GM18511 (cell line): ENCODE results near the gene ISG20.
A peak's percentile ranks its signal among the peaks of the same experiment; 100 is the strongest.

Experiments
- ATAC-seq: cut with Tn5 transposase; IDR thresholded peaks from one replicate; pipeline ENCODE4 v1.9.1; 2021; ENCODE audit warnings: mild to moderate bottlenecking, moderate library complexity; ENCODE audit not compliant: unreplicated experiment

The ISG20 gene

DNA sequence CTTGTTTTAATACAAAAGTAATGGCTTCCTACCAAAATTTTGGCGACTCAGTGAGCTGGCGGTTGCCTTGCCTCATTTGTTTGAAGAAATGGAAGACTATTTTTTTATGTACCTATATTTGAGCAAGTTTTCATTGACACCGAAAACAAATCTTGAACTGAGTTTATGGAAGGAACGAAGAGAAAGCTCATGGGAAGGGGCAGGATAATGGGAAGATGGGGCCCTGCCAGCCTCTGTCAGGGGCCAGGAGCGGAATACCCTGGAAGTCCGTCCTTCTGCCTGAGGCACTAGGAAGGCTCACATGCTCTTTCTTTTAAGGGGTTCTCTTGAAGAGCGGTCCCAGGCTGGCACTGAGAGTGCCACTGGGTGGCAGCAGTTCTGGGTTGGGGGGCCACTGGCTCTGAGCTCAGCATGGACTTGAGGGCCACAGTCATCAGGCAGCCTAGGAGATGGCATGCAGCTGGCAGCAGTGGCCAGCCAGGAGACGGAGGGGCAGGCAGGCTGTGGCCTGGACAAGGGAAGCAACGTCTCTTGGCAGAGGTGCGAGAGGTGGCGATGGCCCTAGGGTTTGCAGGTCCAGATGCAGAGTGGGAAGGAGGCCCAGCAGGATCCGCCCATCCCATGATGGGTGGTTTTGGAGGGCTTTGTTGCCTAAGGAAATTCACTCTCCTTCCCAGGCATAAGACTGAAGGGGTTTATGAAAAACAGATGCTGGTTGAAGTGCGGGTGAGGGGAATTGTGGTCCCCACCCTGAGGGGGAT, 41.6 kb downstream of the ISG20 start:
- no peak for ATAC-seq

DNA sequence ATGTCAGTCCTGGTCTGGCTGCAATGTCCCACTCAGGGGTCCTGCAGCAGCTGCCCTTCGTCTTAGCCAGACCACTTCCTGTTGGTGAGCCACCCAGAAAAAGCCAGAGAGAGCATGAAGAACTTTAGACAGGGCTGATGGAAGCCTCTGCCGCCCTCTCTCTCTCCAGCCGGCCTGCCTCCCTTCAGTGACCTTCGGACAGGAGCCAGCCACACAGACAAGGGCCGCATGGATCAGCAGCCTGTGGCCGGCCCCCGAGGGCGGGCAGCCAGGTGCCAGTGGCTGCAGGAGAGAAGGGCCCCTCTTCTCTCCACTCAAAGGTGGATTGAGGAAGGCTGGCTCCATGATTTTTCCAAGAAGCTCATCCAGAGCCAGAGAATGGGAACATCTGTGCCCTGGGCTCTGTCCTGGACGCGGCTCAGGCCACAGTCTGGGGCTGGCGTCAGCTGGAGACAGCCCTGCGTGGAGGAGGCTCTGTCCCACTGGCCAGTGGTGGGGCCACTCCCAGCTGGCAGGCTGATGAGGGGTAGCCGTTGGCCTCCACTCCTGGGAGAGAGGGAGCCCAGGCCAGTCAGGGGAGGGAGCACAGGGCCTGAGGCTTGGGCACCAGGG, 42.9 kb downstream of the ISG20 start:
- ATAC-seq: no peak

DNA sequence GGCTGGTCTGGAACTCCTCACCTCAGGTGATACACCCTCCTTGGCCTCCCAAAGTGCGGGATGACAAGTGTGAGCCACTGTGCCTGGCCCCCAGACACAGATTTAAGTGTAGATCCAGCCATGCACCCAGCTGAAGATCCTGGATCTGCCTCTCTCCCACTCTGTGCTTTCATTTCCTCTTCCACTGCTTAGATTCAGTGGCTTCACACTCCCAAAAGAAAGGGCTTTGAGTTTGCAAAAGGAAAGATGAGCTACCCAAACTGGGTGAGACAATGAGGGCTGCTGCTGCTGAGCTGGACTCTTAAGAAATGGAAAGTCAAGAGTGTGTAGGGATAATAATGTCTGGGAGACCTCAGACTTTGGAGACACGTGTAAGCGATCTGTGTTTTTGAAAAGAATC, 45.5 kb downstream of the ISG20 start:
- ATAC-seq: no peak

DNA sequence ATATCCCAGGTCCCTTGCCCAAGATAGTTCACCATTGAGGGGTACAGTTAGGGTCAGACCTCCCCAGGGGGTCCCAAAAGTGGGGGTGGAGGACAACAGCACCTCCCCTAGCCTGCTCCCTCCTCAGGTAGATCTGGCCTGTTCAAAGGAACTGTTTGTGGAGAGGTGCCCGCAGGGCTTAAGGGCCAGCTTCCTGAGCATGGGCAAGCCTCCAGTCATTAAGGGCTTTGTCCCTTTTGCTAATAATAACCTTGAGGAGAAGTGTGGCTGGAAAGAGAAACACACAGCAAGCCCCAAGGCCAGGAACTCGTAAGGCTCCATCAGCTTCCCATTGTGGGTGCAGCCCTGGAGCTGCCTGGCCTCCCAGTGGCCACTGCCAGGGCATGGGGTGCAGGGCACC, 47.4 kb downstream of the ISG20 start:
- no peak for ATAC-seq

DNA sequence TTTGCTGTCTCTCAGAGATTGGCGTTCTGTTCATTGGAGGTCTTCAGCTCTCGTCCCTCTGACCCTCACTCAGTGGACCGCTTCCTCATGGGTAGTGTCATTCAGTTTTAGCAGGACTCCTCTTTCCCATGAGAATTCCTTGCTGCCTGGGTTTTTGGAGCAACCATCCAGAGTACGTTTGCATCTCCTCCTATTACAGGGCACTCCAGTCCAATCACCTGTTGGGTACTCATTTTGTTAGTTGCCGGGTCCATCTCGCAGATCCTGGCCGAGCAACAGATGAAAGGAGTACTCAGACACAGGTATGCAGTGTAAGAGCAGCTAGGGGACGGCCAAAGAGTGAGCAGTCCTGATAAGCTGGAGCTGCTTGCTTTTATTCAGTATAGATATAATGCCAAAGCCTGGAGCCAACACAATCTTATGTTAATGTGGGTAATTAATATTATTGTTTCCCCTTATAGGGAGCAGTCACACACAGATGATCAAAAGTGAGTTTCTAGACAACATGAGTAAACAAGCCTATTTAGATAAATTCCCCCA, 49.6 kb downstream of the ISG20 start:
- no peak for ATAC-seq

DNA sequence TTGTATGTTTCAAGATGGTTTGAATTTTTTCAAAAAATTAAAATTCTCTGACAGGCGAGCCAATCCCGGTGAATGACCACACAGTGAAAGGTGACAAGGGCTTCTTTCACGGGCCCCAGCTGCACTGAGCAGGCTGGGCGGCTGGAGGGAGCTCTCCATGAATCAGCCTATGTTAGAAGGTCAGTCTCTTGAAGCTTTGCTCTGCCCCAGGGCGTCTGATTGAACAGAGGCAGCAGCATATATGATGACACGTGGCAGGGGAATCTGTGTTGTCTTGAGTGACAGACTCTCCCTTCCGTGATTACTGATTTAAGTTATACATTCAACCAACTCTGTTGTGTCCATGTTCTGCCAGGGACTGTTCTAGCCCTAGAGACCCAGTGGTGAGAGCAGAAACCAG, 51.5 kb downstream of the ISG20 start:
- no peak for ATAC-seq

DNA sequence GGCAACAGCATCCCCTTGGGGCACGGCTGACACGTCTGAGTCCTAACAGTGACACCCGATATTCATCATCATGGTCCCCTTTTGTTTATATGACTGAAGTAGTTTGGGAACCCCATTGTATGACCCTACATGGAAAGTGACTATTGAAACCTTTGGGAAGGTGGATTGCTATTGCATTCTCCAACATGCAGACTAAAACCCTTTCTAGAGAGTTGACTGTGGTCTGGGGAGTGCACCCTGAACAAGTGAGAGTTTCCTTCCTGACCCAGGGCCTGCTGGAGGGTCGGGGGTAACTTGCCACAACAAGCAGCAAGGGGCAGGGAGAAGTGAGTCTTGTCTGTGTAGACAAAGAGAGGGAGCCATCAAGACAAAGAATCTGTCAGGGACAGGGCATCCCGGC, 54.4 kb downstream of the ISG20 start:
- ATAC-seq: no peak

DNA sequence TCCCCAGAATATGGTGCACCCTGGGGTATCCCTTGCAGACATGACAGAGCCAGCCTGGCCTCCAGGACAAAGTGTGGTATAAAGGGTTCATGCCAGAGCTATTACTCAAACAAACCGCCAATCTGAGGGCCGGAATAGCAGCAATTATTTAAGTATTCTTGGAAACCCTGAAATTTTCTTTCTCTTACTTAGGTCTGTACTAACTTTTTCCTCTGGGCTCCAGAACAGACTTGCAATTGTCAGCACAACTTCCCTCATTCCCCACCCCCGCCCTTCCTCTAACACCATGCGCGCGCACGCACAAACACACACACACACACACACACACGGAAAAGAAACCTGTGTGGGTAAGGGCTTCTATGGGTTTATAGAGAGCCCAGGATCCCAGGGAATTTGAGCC, 56.3 kb downstream of the ISG20 start:
- ATAC-seq: no peak

DNA sequence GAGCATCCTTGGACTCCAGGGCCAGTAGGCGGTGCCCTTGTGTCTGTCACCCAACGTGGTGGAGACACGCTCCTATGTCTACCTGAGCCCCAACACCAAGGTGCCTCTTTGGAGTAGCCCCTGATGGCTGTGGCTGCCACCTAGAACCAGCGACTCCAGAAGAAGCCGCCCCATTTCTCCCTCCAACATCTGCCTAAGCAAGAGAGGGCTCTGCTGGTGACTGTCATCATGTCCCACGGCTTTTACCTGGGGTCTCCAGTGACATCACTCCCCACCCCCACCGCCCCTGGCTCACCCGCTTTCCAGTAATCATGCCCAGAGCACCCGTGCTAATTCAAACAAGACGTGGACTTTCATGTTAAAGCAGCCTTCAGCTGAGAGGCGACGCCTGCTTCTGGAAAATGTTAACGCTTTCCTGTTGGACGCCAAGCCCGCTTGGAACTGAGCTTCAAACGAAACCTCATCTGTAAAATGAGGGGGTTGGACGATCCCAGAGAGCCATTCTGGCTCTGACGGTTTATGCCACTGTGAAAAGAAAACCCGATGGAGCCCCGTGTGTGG, 57.0 kb downstream of the ISG20 start:
- no peak for ATAC-seq

DNA sequence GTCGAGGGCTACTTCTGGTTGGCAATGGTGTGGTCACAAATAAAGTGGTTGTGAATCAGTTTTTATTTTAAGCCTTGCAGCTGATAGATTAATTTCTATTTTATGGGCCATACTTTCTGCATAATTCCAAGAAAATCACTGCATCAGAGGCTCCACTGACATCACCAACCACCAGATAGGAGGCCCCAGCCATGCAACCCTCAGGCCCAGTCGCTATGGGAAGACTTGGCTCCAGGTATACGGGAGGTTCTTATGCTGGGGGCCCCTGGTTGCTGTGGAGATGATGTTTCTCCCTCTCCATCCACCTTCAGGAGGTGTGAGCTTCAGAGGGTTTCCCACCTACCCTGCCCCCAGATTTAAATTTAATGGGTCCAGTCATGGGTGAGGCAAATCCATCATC, 57.4 kb downstream of the ISG20 start:
- no peak for ATAC-seq

DNA sequence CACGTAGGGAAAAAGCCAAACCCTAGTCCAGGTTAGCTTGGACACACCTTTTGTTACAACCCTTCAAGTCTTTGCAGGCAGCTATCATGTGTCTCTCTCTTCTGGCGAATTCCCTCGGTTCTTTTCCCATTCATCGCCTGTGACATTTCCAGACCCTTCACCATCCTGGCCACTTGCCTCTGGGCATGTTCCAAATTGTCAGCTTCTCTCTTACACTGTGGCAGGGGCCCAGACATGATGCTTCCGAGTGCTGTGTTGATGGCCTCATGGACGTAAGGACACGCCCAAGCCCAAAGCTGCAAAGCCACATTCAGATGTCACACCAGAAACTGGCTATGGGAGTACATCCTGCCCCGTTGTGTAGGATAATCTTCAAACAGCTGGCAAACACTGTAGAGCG, 58.5 kb downstream of the ISG20 start:
- ATAC-seq: no peak

DNA sequence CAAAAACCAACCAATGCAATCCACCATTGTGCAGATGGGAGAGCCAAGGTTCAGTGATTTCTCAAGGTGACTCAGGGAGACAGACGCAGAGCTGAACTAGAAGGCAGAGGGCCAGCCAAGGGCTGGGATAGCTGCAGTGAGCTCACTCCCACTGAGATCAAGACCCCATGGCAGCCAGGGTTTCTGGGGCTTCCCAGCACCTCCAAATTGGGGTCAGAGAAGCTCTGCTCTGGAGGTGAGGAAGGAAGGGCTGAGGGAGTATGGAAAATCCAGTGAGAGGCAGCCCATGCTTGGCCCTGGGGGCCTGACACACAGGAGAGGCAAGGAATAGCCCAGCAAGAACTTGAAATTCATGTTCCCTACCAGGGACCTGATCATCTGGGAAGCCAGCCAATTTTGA, 61.0 kb downstream of the ISG20 start:
- no peak for ATAC-seq

DNA sequence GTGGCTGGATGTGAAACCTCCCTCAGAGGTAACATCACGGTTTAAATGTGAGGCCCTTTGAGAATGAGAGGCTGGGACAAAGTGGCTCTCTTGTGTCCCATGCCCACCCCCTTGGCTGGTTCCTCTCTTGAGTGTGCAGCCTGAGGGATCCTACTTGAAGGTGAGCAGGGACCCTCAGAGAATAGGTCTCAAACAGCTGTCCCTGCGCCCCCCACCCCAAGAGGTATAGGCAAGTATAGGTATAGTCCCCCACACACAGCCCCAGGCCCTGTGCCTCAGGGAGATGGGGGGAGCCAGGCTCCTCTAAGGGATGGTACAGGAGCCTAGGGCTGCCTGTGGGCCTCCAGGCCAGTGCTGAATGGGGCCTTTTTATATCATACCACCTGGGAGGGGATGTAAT, 61.9 kb downstream of the ISG20 start:
- no peak for ATAC-seq

DNA sequence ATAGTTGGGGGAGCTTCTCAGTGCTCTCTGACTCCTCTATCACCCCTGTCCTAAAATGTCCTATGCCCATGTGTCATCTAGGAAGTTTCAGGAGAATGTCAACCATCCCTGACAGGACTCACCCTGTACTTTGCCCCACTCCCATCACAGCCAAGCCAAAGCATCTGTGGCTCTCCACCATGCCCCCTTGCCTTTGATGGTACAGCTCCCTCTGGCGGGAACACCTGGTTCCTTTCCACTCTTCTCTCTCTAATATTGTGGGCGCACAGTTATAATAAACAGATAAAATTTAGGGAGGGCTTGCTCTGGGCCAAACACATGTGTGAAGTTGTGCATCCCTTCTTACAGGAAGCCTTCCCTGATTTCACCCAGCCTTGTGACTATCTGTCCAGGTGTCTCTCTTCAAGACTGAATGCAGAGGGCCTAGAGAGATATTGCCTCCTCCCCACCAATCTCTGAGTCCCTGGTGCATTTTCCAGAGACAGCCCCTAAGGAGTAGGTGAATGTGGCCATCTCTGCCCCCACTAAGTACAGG, 62.8 kb downstream of the ISG20 start:
- peak; percentile 67 for ATAC-seq

DNA sequence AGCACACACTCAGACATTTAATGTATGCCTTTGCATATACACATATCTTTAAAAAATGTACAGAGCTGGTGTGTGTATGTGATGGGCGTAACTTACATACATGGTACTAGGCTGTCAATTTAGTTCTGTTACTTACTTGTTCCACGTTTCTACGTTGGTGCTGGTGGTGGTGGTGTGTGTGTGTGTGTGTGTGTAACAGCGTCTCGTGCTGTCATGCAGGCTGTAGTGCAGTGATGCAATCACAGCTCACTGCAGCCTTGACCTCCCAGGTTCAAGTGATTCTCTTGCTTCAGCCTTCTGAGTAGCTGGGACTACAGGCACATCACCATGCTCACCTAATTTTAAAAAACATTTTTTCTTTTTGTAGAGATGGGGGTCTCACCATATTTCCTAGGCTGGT, 64.2 kb downstream of the ISG20 start:
- no peak for ATAC-seq

DNA sequence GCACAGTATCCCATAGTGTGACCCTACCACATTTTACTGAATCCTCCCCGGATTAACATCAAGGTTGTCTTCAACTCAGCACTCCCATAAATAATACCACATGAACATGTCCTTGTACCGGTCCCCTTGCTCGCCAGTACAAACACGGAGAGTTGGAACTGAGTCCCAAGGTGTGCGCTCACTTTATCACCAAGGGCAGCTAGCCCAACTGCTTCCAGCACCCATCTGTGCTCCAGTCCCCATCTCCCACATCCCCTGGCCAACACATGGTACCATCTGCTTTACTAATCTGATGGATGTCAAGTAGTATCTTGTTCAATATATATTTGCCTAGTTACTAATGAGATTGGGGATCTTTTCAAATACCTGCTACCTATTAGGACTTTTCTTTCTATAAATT, 64.7 kb downstream of the ISG20 start:
- ATAC-seq: no peak

DNA sequence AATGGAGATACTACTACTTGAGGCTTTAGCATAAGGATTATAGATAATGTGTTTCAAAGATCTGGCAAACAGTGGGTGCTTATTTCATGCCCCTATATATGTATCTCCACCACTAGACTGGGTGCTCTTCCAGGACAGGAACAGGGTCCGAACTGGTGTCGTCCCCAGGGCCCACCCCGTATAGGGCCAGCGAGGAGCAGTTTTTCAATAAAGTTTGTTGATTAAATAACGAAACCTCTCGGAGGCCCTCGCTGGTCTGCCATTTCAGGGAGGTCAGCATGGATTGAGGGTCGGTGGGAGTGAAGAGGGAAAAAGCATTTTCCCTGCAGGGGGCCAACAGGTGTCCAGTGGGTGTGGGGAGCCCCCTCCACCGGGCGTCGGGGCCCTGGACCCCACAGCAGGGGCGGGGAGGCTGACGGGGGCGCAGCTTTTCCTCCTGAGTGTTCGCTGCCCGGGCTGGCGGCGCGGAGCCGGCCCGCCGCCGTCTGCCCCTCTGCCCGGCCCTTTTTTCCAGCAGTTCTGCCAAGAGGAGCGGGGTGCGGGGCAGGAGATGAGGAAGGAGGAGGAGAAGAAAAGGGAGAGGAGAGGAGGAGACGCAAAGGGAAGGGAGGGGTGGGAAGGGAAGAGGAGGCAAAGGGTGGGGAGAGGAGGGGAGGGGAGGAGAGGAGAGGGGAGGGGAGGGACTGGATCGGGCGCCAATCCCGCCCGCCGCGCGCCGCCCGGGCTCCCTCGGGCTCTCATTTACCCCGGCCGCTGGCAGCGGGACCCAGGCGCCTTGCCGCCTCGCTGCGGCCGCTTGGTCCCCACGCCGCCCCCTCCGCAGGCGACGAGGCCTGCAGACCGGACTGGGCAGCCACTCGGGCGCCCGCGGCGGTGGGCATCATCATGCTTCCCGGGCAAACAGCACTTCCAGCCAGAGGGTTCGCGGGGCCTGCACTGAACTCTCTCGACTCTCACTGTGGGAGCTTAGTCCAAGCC, 66.3 kb downstream of the ISG20 start:
- no peak for ATAC-seq

DNA sequence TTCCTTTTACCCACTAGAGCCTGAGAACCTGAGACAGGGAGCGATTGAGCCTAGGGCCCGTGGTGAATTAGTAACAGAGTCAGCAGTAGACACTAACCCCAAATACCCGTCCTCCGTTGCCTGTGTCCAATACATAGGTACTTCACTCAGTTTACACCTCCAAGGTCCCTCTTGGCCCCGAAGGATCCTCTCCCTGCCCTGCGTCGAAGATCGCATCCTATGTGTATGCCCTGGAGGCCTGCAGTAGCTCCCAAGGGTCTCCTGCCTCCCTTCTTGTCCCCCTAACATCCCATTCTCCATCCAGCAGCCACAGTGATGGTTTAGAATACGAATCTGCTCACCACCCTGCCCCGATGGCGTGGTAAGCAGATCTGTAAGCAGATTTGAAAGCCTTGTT, 67.0 kb downstream of the ISG20 start:
- no peak for ATAC-seq
